ENCODE data around the gene ZNF83. TPM values are rescaled to one million over a fixed set of nuclear protein-coding genes. Genes with fewer than 3 reads are reported as not detected.
A peak's percentile ranks its signal among the peaks of the same experiment; 100 is the strongest.
"Not testable (repeated sequence)": the region's sequence is repeated elsewhere in the genome, so short reads cannot be mapped to it uniquely, and the experiment has no call there.

ZNF83 gene
- total RNA-seq, 1 donor from 2014 or later: 23.9 TPM

- DNase-seq (ENCODE audit: low read depth in 2 of 2): no peak
Observed at GRCh38 chr19:52639996-52640395, 1.8 kb upstream of the ZNF83 start.

GRCh38 chr19:52638601-52639000, 446 bp upstream of the ZNF83 start:
- DNase-seq (ENCODE audit: low read depth in 2 of 2): peak in 1 of 2 donors; percentile 33

DNA sequence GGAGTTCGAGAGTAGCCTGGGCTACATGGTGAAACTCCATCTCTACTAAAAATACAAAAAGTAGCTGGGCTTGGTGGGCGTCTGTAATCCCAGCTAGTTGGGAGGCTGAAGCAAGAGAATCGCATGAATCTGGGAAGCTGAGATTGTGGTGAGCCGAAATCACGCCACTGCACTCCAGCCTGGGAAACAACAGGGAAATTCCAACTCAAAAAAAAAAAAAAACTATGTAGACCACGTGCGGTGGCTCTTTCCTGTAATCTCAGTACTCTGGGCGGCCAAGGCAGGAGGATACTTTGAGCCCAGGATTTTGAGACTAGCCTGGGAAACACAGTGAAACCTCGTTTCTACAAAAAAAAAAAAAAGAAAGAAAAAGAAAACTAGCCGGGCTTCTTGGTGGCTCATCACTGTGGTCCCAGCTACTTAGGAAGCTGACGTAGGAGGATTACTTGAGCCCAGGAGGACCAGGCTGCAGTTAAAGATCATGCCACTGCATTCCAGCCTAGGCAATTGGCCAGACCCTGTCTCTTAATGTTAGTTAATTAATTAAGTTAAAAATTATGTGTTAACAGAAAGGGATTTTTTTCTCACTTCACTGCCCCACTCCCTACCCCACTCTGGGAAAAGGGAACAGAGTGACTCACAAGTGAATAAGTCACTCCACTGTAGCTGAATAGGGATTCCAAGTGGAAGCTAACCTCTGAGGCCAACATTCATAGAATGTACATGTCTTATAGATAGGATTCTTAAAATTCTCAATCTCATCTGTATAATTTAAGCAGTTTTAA, 2.2 kb downstream of the ZNF83 start:
- no peak for DNase-seq (ENCODE audit: low read depth in 2 of 2)

GRCh38 chr19:52627441-52627840, 10.7 kb downstream of the ZNF83 start:
- not testable (repeated sequence) for DNase-seq (ENCODE audit: low read depth in 2 of 2)

- DNase-seq (ENCODE audit: low read depth in 2 of 2): no peak
Observed at GRCh38 chr19:52626915-52627314, 11.2 kb downstream of the ZNF83 start.

DNA sequence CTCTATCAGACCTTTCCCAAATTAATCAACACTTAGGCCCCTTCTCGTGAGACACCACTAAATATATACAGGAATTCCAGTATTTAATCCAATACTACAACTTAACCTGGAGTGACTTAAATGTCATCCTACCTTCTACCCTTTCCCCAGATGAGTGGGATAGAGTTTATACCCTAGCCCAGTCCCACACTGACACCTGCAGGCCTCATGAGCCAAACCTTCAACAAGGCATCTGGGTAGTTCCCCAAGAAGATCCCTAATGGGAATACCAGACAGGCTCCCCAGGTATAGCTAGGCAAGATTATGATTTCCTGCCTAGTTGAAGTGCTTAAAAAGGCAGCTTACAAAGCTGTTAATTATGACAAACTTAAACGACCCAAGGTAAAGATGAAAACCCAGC, 15.9 kb downstream of the ZNF83 start:
- peak in 1 of 2 donors; percentile 12 for DNase-seq (ENCODE audit: low read depth in 2 of 2)

DNA sequence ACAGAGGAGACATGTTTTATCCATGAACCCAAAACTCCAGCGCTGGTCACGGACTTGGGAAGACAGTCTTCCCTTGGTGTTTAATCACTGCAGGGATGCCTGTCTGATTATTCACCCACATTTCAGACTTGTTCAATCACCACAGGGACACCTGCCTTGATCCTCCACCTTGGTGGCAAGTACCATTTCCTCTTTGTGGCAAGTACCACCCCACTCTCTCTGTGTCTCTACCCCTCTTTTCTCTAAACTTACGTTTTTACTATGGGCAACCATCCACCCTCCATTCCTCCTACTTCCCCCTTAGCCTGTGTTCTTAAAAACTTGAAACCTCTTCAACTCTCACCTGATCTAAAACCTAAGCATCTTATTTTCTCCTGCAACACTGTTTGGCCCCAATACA, 16.8 kb downstream of the ZNF83 start:
- no peak for DNase-seq (ENCODE audit: low read depth in 2 of 2)

GRCh38 chr19:52613299-52613906, 24.8 kb downstream of the ZNF83 start:
- DNase-seq (ENCODE audit: low read depth in 2 of 2): no peak

- DNase-seq (ENCODE audit: low read depth in 2 of 2): no peak
Observed at GRCh38 chr19:52603558-52604207, 34.5 kb downstream of the ZNF83 start.

GRCh38 chr19:52602941-52603340, 35.2 kb downstream of the ZNF83 start:
- no peak for DNase-seq (ENCODE audit: low read depth in 2 of 2)

GRCh38 chr19:52601974-52602366, 36.2 kb downstream of the ZNF83 start:
- DNase-seq (ENCODE audit: low read depth in 2 of 2): peak in 1 of 2 donors; percentile 7

DNA sequence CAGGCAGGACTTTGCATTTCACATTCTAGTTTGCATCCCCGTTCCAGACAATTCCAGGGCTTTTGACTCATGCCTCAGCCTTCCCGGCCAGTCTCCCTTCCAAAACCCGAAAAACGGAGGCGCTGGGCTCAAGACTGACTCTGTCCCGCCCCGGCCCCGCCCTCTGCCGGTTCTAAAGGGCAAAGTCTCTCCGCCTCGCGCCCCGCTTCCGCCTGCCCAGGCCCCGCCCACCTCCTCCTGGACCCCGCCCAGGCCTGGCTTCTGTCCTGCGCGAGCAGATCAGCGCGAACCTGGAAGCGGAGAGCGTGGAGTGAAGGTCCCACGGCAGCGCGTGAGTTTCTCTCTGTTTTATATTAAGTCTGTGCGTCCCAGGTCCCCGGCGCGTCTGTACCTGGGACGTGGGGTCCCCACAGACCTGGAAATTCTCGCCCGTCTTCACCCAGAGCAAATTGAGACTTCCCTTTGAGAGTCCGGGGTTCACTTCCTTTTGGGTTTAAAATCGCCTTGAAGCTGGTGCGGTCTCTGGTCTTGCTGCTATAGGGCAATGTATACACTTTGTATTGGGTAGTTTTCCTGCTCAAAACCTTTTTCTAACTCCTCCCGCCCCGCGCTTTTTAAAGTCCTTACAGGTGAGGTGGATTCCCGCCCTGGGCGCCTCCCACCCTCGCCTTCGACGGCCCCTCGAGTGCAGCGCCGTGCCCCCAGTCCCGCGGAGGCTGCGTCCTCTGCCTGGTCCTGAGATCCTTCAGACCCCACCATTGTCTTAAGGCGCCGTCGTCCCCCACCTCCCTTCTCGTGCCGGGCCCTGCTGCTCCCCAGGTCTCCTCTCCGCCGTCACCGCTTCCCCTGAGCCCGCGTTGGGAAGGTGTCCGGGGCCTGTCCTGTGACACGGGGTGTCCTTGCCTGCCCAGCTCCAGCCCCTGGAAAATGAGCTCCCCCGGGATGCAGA, 36.9 kb downstream of the ZNF83 start:
- peak; percentile 29 to 83 for DNase-seq (ENCODE audit: low read depth in 2 of 2)

- peak in 1 of 2 donors; percentile 13 for DNase-seq (ENCODE audit: low read depth in 2 of 2)
Observed at GRCh38 chr19:52600639-52601024, 37.5 kb downstream of the ZNF83 start.

- DNase-seq (ENCODE audit: low read depth in 2 of 2): no peak
Observed at GRCh38 chr19:52599241-52599640, 38.9 kb downstream of the ZNF83 start.

DNA sequence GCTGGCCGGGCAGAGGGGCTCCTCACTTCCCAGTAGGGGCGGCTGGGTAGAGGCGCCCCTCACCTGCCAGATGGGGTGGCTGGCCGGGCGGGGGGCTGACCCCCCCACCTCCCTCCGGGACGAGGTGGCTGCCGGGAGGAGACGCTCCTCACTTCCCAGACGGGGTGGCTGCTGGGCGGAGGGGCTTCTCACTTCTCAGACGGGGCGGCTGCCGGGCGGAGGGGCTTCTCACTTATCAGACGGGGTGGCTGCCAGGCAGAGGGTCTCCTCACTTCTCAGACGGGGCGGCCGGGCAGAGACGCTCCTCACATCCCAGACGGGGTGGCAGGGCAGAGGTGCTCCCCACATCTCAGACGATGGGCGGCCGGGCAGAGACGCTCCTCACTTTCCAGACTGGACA, 44.7 kb downstream of the ZNF83 start:
- DNase-seq (ENCODE audit: low read depth in 2 of 2): not testable (repeated sequence)

GRCh38 chr19:52592301-52592700, 45.9 kb downstream of the ZNF83 start:
- no peak for DNase-seq (ENCODE audit: low read depth in 2 of 2)

GRCh38 chr19:52590728-52591127, 47.4 kb downstream of the ZNF83 start:
- DNase-seq (ENCODE audit: low read depth in 2 of 2): no peak

DNA sequence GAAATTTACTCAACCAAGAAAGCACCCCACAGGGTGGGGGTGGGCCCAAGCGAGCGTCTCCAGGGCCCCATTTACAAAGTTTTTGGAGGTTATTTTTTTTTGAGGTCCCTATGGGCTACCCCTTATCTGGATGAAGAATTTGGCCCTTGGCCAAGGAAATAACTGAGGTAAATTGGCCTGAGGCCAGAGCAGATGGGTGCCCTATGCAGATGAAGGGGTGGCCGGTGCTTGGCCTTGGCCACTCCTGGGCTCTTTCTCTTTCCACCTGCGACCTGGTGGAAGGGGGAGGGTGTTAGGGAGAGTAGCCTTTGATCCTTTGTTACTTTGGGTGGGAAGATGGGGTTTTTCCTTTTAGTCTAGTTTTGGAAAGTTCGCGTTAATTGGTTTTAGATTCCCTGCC, 52.6 kb downstream of the ZNF83 start:
- DNase-seq (ENCODE audit: low read depth in 2 of 2): no peak

DNA sequence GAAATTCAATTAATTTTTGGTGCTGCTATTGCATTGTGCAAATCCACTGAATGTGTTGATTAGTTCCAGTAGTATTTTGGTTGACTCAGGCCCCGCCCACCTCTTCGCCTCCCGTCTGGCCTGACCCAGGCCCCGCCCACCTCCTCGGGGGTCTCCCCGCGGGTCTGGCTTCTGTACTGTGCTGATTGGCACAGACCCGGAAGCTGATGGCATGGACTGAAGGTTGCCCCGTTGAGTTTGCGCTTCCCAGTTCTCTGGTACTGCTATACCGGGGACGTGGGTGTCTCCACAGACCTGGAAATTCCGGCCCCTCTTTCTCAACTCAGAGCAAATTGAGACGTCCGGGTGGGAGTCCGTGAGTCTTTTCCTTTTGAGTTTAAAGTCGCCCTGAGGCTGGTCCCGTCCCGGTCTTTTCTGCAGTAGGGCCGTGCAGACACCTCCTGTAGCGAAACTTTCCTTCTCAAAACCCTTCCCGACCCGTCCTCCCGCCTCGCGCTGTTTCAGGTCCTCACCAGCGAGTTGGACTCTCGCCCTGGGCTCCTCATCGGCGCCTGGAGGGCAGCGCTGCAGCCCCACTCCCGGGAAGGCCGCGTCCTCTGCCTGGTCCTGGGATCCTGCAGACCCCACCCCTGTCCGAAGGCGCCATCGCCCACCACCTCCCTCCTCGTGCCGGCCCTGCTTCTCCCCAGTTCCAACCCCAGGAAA, 53.3 kb downstream of the ZNF83 start:
- no peak for DNase-seq (ENCODE audit: low read depth in 2 of 2)

DNA sequence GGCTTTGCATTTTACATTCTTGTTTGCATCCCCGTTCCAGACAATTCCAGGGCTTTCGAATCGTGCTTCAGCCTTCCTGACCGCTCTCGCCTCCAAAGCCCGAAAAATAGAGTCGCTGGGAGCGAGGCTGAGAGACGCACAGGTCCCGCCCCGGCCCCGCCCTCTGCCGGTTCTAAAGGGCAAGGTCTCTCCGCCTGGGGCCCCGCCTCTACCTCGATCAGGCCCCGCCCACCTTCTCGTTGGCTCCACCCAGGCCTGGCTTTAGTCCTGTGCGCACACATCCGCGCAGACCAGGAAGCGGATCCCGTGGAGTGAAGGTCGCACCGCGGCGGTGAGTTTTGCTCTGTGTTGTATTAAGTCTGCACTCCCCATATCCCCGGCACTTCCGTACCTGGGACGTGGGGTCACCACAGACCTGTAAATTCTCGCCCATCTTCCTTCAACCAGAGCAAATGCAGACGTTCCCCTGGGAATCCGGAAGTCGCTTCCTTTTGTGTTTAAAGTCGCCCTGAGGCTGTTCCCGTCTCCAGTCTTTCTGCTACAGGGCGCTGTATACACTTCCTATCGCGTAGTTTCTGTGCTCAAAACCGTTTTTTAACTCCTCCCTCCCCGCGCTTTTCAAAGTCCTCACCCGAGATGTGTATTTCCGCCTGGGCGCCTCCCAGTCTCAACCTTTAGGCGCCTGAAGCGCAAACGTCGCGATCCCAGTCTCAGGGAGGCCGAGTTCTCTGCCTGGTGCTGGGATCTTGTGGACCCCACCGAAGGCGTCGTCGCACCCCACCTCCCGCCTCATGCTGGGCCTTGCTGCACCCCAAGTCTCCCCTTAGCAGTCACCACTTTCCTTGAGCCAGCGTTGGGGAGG, 67.9 kb downstream of the ZNF83 start, which contains the start of gene ZNF701:
Gene ZNF701 (plus strand): TSS at position 288 of the 862 bp plus-strand sequence. CDS start 3,861 bp downstream, outside the sequence.
- DNase-seq (ENCODE audit: low read depth in 2 of 2): peak; percentile 83 to 94
